Adrenal gland (tissue), 5 donors: ENCODE results near the gene CMTM1.

Source experiments
- CTCF ChIP-seq, 6 experiments: fragments of 450-650 bp in 4 of 6; fragments of 200-600 bp in 2 of 6; sonication (generic) in 1 of 6; IDR thresholded peaks; 1 replicate in 5 of 6; 2 replicates in 1 of 6; pipeline versions ENCODE4 v1.5.1 to v1.8.0; 2016 to 2021; ENCODE audit warnings: antibody characterized with exemption in 6 of 6, mild to moderate bottlenecking in 2 of 6, moderate library complexity in 1 of 6
- POLR2A ChIP-seq, 2 donors: fragments of 450-650 bp; IDR thresholded peaks; one replicate each; pipeline ENCODE4 v1.6.1; 2017; ENCODE audit warnings: antibody characterized with exemption in 2 of 2, mild to moderate bottlenecking in 2 of 2, moderate library complexity in 1 of 2
- donor health status: DM: no; HTN: no; CAD: no.

GRCh38 chr16:66563574-66564334, 2.5 kb upstream of the CMTM1 start:
- no peak for TF ChIP-seq CTCF (IDR thresholded peaks at IDR 0.05)
- TF ChIP-seq POLR2A (IDR thresholded peaks at IDR 0.05), result no peak
